GM19372 (cell line): Measurements from ENCODE around the gene SLC6A7.

ENCODE experiments used
- ATAC-seq: cut with Tn5 transposase; IDR thresholded peaks from one replicate; pipeline ENCODE4 v1.9.1; 2021; ENCODE audit warnings: mild to moderate bottlenecking, low read depth, moderate library complexity; ENCODE audit not compliant: unreplicated experiment

The SLC6A7 gene

DNA sequence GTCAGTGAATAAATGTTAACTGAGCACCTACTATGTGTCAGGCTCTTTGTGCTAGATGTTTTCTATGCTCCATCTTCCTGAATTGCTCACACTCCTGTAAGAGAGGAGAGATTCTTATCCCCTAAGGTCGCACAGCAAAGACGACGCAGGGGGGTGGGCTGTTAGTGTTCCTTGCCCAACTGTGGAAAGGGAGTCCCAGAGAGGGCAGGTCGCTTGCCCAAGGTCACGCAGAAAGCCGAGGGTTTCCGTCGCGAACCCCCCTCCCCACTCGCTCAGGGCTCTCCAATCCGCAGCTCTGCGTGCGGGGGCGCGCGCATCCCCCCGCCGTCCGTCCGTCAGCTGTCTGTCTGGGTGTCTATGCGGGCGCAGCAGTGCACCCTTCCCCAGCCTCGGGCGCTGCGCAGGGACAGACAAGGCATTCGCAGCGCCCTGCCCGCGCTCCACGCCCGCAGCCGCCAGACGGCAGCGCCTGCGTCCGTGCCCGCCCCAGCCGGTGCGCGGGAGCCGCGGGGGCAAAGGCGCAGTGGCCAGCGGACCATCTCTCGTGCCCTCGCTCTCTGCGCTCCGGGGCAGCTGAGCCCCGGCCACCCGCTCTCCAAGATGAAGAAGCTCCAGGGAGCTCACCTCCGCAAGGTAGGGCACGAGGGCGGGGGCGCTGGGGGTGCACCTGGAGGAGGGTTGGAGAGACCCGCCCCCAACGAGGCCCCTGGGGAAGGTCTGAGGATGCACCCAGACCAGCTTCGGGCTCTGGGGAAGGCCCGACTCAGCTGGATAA, at the start of gene SLC6A7:
TSS of gene SLC6A7 (plus strand) at position 335 of the 775 bp plus-strand sequence. CDS start at position 601, 266 bp downstream.
- no peak for ATAC-seq

DNA sequence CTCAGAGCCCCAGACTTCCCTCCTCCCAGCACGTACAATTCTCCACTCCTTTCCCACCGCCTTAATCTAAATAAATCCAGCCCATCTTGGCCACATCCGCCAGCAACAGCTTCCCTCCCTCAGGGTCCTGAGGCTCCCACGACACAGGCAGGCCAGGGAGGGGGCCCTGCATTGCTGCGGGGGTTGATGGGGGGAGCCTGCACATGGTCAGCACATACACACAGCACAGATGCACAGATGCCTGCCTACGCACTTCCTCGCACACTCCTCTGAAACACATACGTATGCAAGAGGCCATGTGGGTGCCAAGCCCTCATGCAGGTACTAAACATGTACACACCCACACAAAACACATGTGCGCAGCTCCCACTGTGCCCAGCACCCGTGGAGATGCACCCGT, 49.0 kb upstream of the SLC6A7 start:
- no peak for ATAC-seq

DNA sequence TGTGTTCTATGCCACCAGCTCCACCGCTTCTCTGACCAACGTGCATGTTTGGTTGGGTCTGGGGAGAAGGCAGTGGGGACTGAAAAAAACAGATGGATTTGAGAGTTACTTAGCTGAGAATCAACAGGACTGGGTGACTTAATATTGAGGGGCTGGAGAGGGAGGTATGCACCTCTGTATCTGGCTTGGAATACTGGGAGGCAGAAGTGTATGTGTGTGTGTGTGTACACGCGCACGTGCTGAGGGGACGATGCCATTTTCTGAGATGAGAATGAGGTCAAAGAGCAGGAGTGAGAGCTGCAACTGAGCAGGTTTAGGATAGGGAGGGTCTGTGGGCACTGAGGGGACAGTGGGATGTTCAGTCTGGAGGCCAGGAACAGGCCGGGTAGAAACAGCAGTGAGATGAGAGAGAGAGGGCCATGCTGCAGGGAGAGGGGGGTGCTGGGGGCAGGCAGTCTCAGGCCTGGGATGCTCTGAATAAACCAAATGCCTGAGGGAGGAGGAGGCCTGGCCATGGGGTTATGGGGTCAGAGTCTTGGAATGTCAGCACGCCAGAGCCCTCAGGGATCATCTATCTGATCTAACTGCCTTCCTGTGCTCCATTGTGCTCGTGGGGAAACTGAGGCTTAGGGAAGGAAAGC, 48.2 kb upstream of the SLC6A7 start:
- ATAC-seq: no peak

- ATAC-seq: no peak
These were observed 47.5 kb upstream of the SLC6A7 start for GRCh38 chr5:150142185-150142958.

GRCh38 chr5:150142959-150143349, 46.9 kb upstream of the SLC6A7 start:
- no peak for ATAC-seq

DNA sequence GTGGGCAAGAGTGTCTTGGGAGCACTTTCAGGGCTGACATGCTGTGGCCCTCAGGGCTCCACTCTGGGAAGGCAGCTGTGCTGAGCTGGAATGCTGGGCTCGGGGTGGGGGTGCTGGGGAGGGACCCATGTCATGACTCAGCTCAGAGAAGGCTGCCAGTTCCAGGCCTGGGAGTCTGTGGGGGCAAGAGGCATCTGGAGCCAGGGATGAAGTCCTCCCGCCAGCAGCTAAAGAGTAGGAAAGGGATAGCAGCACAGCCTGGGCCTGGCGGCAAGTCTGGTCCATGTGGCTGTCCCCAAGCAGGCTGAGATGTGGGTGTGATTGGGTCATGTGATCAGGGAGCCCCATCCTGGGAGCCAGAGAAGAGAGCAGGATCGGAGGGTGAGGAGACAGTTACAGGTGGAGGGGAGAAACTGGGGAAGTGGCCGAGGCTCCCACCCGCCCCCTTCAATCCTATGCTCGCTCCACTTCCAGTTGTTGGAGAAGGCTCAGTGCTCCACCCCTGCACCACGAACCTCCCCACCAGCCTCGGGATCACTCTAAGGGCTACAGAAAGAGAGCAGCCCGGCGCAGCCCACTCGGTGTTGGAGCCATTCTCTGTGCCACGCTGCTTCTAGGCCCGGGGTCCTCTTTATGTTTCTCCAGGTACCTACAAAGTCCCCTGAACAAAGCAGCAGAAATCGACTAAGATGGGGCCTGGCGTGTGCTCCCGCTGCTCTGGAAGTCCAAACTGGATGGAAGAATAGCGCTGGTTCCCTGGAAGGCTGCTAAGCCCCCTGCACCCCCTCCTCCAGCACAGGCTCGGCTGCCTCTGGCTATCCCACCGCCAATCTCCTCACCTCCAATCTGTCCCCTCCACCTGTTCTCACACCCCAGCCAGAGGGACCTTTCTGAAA, 46.3 kb upstream of the SLC6A7 start:
- ATAC-seq: no peak

DNA sequence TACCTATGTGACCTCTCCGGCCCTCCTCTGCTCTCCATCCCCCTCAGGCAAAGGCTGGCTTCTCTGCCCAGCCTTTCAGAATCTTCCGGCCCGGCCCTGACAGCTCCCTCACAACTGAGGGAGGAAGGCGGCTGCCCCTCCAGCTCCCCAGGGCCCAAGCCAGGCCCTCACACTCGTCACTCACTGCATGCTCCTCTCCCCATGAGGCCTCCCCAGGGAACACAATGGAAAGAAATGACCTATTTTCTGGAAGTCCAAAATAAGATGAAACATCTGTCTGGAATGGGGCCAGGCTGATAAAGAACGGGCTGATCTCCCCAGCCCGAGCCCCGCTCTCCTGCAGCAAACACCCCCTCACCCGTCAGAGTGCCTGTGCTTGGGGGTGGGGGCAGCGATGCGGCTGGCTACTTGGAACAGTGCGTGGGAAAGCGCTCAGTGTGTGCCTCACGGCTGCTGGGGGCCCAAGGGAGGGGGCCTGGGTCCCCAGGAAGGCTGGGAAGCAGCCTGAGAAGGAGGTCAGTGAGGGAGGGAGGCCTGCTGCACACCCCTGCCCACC, 45.5 kb upstream of the SLC6A7 start:
- no peak for ATAC-seq

- no peak for ATAC-seq
These were observed 45.0 kb upstream of the SLC6A7 start for GRCh38 chr5:150144879-150145278.

DNA sequence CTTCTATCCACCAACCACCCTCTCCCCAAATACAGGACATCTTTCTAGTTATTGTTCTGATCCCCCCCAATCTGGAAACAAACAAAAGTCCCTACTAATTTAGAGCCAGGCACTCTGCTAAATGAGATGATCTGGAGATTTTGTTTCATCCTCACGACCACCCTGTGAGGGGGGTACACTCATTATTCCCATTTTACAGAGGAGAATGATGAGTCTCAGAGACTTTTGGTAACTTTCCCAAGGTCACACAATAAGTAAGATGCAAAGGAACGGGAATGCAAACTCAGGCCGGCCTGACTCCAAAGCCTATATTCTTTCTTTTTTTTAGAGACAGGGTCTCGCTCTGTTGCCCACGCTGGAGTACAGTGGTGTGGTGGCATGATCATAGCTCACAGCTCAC, 43.6 kb upstream of the SLC6A7 start:
- no peak for ATAC-seq

DNA sequence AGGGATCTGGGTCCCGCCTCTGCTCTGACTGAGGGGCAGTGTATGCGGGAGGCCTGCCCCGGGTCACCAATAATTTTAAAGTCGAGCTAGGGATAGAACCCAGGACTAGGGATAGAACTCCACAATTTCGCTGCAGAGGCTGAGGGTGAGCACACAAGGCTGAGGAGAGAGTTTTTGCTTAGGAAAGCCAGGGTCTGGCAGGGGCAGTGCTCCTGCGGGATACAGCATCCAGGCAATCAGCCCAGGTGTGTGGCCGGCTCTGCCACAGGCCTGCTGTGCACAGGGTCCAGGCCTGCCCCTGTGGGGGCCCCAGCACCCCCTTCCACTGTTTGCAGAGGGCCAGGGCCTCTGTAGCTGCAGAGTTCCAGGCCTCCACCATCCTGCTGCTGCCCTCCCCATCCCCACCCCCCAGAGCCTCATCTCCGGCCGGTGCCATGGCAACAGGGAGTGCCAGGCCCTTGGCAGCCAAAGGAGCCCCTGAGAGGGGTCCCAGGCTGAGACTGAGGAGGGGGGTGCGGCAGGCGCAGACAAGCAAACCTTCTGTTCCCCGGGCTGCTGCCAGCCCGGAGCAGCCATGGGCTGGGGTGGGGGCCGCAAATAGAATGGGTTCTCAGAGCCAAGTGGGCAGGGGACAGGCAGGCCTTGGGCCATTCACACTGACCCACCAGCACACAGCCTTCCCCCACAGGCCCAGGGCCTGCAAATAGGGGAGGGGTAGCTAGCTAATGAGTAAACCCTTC, 42.8 kb upstream of the SLC6A7 start:
- no peak for ATAC-seq

- ATAC-seq: no peak
These were observed 42.2 kb upstream of the SLC6A7 start for GRCh38 chr5:150147670-150148069.

GRCh38 chr5:150148117-150148927, 41.5 kb upstream of the SLC6A7 start:
- no peak for ATAC-seq

DNA sequence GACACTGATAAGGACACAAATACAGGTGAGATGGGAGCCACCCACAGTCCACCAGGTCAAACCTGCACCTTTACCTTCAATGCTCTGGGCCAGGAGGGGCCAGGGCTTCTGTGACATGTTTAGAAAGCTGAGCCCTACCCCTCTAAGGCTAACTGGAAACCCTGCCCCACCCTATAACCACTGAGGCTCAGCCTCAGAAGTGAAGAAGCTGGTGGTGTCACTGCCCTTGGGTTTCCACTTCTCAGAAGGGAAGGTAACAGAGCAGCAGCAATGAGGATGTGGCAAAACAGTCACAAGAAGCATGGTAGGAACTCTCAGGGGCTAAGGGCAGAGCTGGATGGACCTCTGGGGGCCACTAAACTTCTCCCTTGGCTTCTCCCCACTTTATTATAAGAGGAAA, 40.2 kb upstream of the SLC6A7 start:
- no peak for ATAC-seq

GRCh38 chr5:150152636-150153462, 37.0 kb upstream of the SLC6A7 start:
- no peak for ATAC-seq

DNA sequence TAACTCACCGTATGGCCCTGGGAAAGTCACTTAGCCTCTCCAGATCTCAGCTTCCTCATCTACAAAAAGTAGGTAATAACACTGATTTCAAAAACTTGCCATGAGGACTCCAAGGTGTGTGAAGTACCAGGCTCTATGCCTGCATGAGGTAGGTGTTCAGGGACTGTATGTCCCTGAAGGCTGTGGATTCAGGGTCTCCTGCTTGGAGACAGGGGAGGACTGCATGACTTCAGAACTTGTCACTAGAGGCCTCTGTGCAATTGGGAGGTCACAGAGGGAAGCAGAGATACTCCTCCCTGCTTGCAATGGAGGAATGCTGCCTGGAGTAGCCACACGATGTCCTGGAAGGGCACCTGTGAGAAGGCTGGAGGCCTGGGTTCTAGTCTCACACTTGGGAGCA, 36.4 kb upstream of the SLC6A7 start:
- ATAC-seq: no peak

GRCh38 chr5:150153957-150154617, 35.8 kb upstream of the SLC6A7 start:
- ATAC-seq: no peak

GRCh38 chr5:150154618-150155128, 35.2 kb upstream of the SLC6A7 start:
- no peak for ATAC-seq
